Measurements from ENCODE around the gene GIPC1.
"Not testable (repeated sequence)": the region's sequence is repeated elsewhere in the genome, so short reads cannot be mapped to it uniquely, and the experiment has no call there.

Gene GIPC1

DNA sequence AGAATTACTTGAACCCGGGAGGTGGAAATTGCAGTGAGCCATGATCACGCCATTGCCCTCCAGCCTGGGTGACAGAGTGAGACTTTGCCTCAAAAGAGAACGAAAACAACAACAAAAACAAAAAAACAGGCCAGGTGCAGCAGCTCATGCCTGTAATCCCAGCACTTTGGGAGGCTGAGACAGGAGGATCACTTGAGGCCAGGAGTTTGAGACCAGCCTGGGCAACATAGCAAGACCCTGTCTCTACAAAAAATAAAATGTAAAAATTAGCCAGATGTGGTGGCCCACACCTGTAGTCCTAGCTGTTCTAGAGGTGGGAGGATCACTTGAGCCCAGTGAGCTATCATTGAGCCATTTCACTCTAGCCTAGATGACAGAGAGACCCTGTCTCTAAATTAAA lies 43.6 kb downstream of the GIPC1 start:
- H3K4me3 Mint-ChIP-seq; intact Hi-C loops (cut with micrococcal nuclease); H3K27me3 Mint-ChIP-seq; H3K4me1 Mint-ChIP-seq (ENCODE audit: low read depth); H3K9me3 Mint-ChIP-seq; H3K27ac Mint-ChIP-seq: not testable (repeated sequence)
- H3K36me3 Mint-ChIP-seq (ENCODE audit: low read depth) = peaks cover 97% of the 10 kb centered on the region

DNA sequence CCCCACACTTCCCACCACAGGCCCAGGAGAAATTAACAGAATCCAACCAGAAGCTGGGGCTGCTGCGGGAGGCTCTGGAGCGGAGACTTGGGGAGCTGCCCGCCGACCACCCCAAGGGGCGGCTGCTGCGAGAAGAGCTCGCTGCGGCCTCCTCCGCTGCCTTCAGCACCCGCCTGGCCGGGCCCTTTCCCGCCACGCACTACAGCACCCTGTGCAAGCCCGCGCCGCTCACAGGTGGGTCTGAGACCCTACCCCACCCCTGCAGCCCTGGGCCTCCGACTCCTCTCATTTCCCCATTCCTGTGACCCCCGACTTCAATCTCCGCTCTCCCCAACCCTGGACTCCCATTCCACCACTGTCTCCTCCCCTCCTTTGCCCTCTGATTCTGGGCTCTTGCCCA lies 45.1 kb downstream of the GIPC1 start:
- intact Hi-C loops (cut with micrococcal nuclease) = no loop called here
- no peak overlapping the region for H3K27ac Mint-ChIP-seq
- no peak overlapping the region for H3K4me3 Mint-ChIP-seq
- no peaks in the 10 kb centered on the region for H3K27me3 Mint-ChIP-seq
- H3K9me3 Mint-ChIP-seq = no peaks in the 10 kb centered on the region
- H3K4me1 Mint-ChIP-seq (ENCODE audit: low read depth) = peaks cover 7% of the 10 kb centered on the region
- peaks cover 100% of the 10 kb centered on the region for H3K36me3 Mint-ChIP-seq (ENCODE audit: low read depth)

DNA sequence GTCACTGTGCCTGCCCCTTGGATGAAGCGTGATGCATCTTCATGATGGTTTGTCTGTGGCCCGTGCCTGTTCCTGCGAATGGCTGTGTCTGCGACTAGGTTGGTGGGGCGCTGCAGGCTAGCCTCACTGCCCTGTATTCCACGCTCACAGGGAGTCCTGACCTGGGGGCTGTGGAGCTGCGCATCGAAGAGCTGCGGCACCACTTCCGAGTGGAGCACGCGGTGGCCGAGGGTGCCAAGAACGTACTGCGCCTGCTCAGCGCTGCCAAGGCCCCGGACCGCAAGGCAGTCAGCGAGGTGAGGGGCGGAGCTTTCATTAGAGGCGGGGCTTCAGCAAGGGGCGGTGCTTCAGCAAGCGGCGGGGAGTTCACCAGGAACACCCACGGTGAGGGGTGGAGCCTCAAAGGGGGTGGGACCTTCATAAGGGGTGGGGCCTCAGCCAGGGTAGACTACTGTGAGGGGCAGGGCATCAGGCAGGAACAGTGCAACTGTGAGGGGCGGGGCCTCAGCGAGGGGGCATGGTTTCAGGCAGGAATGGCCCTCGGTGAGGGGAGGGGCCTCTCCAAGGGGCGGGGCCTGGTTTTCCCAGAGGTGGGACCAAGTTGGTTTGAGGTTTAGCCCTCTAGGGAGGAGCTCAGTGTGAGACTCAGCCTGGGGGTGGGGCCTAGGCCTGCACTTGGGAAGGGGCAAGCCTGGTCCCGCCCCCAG lies 45.6 kb downstream of the GIPC1 start:
- Mint-ChIP-seq H3K9me3 (no peaks in the 10 kb centered on the region), H3K27me3 (no peaks in the 10 kb centered on the region), H3K4me3 (no peak overlapping the region), H3K27ac (no peak overlapping the region), H3K36me3 (ENCODE audit: low read depth) (peaks cover 100% of the 10 kb centered on the region), H3K4me1 (ENCODE audit: low read depth) (peaks cover 7% of the 10 kb centered on the region)
- intact Hi-C loops (cut with micrococcal nuclease) = no loop called here

DNA sequence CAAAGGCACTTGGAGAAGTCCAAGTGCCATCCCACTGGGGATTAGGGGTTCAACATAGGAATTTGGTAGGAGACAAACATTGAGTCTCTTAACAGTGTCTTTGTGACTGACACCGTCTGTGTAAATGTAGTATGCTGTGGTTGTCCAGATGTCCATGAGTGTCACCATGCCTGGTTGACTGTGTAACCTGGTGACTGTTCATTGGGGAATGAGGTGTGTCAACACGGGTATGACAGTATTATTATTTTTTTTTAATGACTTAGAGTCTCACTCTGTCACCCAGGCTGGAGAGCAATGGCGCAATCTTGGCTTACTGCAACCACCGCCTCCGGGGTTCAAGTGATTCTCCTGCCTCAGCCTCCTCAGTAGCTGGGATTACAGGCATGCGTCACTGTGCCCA lies 46.6 kb downstream of the GIPC1 start:
- Mint-ChIP-seq H3K36me3 (ENCODE audit: low read depth) (peaks cover 100% of the 10 kb centered on the region), H3K4me1 (ENCODE audit: low read depth) (peaks cover 7% of the 10 kb centered on the region), H3K4me3 (no peak overlapping the region), H3K27me3 (no peaks in the 10 kb centered on the region), H3K9me3 (no peaks in the 10 kb centered on the region), H3K27ac (no peak overlapping the region)
- intact Hi-C loops (cut with micrococcal nuclease) = no loop called here

DNA sequence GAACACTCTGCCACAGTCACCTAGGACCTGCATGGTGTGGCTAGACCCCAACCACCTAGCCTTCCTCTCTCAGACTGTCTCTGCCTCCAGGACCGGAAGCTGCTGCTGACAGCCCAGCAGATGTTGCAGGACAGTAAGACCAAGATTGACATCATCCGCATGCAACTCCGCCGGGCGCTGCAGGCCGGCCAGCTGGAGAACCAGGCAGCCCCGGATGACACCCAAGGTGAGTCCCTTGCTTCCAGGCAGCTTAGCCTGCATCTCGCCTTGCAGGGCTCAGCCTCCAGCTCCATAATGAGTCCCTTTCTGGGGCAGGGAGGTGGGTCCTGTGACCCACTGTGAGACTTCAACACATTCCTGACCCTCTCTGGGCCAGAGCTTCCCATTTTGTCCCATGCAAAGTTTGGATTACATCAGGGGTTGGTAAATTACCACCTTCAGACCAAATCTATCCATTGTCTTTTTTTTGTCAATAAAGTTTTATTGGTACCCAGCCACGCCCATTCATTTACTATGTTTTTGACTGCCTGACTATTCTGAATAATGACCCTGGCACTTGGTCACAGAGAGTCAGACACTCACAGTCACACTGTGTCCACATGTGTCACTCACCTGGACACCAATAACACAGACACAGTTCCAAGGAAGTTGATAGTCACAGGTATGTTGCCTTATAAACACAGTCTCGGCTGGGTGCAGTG lies 49.4 kb downstream of the GIPC1 start:
- H3K27ac Mint-ChIP-seq = no peak overlapping the region
- peaks cover 100% of the 10 kb centered on the region for H3K36me3 Mint-ChIP-seq (ENCODE audit: low read depth)
- peaks cover 10% of the 10 kb centered on the region for H3K4me1 Mint-ChIP-seq (ENCODE audit: low read depth)
- no peak overlapping the region for H3K4me3 Mint-ChIP-seq
- no peaks in the 10 kb centered on the region for H3K9me3 Mint-ChIP-seq
- no peaks in the 10 kb centered on the region for H3K27me3 Mint-ChIP-seq
- intact Hi-C loops (cut with micrococcal nuclease) = no loop called here

DNA sequence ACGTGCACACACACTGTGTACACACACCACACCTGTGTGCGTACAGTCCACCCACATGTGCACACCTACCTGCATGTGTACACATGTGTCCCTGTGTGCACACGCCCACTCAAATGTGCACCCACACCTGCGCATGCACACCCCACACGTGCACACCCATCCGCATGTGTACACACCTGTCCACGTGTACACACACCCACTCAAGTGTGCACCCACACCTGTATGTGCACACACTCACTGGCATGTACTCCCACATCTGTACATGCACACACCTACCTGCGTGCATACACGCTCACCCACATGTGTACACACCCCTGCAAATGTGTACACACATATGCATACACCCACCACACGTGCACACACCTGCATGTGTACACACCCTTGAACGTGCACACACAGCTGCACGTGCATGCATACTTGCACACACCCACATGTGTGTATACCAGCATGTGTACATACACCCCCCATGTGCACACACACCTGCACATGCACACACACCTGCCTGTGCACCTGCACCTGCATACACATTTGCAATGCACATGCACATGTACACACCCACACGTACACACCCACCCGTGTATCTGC lies 52.2 kb downstream of the GIPC1 start:
- no peaks in the 10 kb centered on the region for H3K27me3 Mint-ChIP-seq
- H3K4me1 Mint-ChIP-seq (ENCODE audit: low read depth) = peaks cover 31% of the 10 kb centered on the region
- intact Hi-C loops (cut with micrococcal nuclease) = no loop called here
- H3K9me3 Mint-ChIP-seq = no peaks in the 10 kb centered on the region
- H3K36me3 Mint-ChIP-seq (ENCODE audit: low read depth) = peaks cover 89% of the 10 kb centered on the region
- no peak overlapping the region for H3K4me3 Mint-ChIP-seq
- no peak overlapping the region for H3K27ac Mint-ChIP-seq

DNA sequence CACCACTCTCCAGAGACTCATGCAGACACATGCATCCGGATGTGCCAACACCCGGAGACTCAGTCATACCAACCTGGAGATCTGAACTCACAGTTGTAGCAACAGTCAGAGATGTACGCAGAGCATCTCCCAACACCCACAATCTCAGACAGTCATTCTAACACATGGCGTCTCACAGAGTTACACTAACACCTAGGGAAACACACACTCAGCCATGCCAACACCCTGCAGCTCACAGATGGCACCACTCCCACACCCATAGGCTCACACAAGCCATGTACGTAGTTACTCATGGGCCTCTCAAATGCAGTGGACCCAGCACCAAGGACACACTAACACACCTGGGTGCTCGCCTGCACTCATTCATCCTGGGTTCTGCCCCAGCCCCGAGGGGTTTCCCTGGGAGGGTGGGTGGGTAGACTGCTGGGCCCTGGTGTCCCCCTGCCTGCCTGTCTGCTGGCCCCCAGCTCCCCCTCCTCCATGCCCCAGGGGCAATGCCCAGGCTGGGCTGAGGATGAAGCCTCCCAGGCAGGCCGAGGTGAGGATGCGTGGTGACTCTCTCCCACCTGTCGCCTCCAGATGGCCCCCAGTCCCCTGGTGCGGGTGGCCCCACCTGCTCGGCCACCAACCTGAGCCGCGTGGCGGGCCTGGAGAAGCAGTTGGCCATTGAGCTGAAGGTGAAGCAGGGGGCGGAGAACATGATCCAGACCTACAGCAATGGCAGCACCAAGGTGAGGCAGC lies 52.9 kb downstream of the GIPC1 start:
- Mint-ChIP-seq H3K36me3 (ENCODE audit: low read depth) (peaks cover 82% of the 10 kb centered on the region), H3K9me3 (no peaks in the 10 kb centered on the region)
- intact Hi-C loops (cut with micrococcal nuclease) = no loop called here

DNA sequence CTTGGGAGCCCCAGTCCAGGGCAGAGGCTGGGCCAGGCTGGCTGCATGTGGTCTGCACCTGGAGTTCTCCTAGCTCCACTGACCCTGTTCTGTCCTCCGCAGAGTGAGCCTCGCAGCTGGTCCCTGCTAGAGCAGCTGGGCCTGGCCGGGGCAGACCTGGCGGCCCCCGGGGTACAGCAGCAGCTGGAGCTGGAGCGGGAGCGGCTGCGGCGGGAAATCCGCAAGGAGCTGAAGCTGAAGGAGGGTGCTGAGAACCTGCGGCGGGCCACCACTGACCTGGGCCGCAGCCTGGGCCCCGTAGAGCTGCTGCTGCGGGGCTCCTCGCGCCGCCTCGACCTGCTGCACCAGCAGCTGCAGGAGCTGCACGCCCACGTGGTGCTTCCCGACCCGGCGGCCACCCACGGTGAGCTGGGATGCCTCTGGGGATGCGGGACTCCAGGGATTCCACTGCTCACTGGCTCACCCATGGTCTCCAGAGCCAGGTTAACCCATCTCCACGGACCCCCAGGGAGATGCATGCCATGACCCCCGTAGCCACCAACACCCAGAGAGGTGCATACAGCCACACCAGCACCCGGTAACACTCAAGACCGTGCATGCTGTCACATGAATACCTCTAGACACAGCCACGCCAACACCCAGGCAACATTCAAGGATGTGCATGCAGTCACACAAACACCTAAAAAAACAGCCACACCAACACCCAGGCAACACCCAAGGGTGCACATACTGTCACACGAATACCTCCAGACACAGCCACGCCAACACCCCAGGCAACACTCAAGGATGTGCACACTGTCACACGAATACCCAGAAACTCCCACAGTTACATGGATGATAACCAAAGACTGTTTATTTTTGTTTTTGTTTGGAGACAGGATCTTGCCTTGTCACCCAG lies 54.6 kb downstream of the GIPC1 start:
- intact Hi-C loops (cut with micrococcal nuclease) = no loop called here
- H3K27me3 Mint-ChIP-seq = no peaks in the 10 kb centered on the region
- peak overlapping the region; percentile 95 for H3K4me3 Mint-ChIP-seq
- peaks cover 76% of the 10 kb centered on the region for H3K36me3 Mint-ChIP-seq (ENCODE audit: low read depth)
- H3K9me3 Mint-ChIP-seq = no peaks in the 10 kb centered on the region
- H3K27ac Mint-ChIP-seq = peak overlapping the region; percentile 92
- peaks cover 44% of the 10 kb centered on the region for H3K4me1 Mint-ChIP-seq (ENCODE audit: low read depth)

More for the DNA sequence above, 52.9 kb downstream of the GIPC1 start:
- H3K4me1 Mint-ChIP-seq (ENCODE audit: low read depth) = peaks cover 37% of the 10 kb centered on the region
- H3K27me3 Mint-ChIP-seq = no peaks in the 10 kb centered on the region
- H3K4me3 Mint-ChIP-seq = no peak overlapping the region
- no peak overlapping the region for H3K27ac Mint-ChIP-seq

DNA sequence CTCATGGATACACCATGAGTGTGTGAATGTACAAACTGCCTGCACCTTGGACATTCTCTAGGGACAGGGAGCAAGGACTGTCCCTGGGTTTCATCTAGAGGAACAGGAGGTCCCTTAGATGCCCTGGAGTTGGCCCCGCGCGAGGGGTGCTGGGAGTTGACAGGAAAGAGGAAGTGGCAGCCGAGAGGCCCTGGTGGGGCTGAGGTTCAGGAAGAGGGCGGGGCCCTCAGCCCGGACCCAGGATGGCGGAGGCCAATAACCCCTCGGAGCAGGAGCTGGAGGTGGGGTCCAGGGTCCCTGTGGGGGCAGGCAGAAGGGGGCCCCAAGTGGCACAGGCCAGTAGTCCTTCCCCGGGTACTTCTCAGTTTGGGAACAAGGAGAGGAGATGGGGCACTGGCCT lies 55.9 kb downstream of the GIPC1 start:
- Mint-ChIP-seq H3K4me3 (peak overlapping the region; percentile 95), H3K9me3 (no peaks in the 10 kb centered on the region), H3K4me1 (ENCODE audit: low read depth) (peaks cover 49% of the 10 kb centered on the region), H3K36me3 (ENCODE audit: low read depth) (peaks cover 73% of the 10 kb centered on the region), H3K27ac (peak overlapping the region; percentile 92), H3K27me3 (no peaks in the 10 kb centered on the region)
- intact Hi-C loops (cut with micrococcal nuclease) = no loop called here

DNA sequence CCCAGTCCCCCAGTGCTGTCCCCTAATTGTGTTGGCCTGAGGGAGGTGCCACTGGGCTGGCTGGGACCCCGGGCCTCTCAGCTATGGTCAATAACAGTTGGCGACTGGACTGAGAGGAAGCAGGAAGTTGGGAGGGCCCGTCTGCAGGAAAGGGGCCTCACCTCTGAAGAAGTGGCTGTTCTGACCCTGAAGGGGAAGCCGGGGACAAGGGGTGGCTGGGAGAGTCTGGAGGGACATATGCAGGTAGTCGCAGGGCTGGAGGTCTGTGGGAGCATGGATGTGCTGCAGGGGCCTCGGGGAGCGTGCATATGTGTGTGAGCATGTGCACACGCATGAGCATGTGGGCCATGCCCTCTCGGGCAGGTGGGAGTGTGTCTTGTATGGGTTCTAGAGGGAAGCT lies 56.9 kb downstream of the GIPC1 start:
- peak overlapping the region; percentile 2 for H3K4me3 Mint-ChIP-seq

DNA sequence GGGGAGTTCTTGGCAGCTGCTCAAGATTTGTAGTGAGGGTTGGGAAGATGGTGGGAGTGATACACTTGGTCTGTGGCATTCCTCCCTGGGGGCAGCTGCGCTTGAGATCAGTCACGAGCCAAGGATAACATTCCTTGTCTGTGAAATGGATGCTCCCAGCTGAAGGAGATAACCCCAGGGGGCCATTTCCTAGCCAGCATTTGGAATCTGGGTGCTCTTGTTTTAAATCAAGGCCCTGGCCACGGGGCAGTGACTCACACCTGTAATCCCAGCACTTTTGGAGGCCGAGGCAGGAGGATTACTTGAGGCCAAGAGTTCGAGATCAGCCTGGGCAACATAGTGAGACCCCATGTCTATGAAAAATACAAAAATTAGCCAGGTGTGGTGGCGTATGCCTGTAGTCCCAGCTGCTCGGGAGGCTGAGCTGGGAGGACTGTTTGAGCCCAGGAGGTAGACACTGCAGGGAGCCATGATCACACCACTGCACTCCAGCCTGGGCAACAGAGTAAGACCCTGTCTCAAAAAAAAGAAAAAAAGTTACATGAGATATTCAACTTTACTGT lies 58.3 kb downstream of the GIPC1 start:
- no peak overlapping the region for H3K27ac Mint-ChIP-seq

More for the DNA sequence above, 56.9 kb downstream of the GIPC1 start:
- H3K27ac Mint-ChIP-seq = peak overlapping the region; percentile 92
- H3K36me3 Mint-ChIP-seq (ENCODE audit: low read depth) = peaks cover 64% of the 10 kb centered on the region
- intact Hi-C loops (cut with micrococcal nuclease) = no loop called here
- no peaks in the 10 kb centered on the region for H3K9me3 Mint-ChIP-seq
- no peaks in the 10 kb centered on the region for H3K27me3 Mint-ChIP-seq
- peaks cover 59% of the 10 kb centered on the region for H3K4me1 Mint-ChIP-seq (ENCODE audit: low read depth)

DNA sequence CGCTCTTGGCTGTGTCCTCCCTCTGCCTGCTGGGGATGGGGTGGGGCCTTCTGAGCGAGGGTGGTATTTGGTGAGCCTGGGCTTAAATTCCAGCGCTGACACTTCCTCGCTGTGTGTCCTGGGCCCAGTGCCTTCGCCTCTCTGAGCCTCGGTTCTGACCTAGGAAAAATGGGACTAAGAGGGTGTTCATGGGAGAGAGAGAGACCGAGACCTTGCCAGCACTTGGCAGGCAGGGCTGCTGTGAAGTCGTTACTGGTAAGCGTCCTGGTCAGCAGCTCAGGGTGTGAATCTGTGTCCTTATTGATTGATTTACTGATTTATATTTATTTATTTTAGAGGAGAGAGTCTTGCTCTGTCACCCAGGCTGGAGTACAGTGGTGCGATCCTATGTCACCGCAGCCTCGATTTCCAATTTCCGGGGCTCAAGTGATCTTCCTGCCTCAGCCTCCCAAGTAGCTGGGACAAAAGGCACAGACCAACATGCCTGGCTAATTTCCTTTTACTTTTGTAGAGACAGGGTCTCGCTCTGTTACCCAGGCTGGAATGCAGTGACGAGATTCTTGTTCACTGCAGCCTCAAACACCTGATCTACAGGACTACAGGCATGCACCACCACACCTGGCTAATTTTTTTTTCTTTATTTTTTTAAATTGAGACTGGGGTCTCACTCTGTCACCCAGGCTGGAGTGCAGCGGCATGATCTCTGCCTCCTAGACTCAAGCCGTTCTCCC lies 60.4 kb downstream of the GIPC1 start:
- intact Hi-C loops (cut with micrococcal nuclease) = no loop called here
- Mint-ChIP-seq H3K4me3 (peak overlapping the region; percentile 33), H3K4me1 (ENCODE audit: low read depth) (peaks cover 62% of the 10 kb centered on the region), H3K9me3 (no peaks in the 10 kb centered on the region), H3K36me3 (ENCODE audit: low read depth) (peaks cover 29% of the 10 kb centered on the region), H3K27ac (peak overlapping the region; percentile 28), H3K27me3 (peaks cover 20% of the 10 kb centered on the region)

More for the DNA sequence above, 58.3 kb downstream of the GIPC1 start:
- no peak overlapping the region for H3K4me3 Mint-ChIP-seq
- H3K4me1 Mint-ChIP-seq (ENCODE audit: low read depth) = peaks cover 65% of the 10 kb centered on the region
- H3K27me3 Mint-ChIP-seq = no peaks in the 10 kb centered on the region
- H3K36me3 Mint-ChIP-seq (ENCODE audit: low read depth) = peaks cover 50% of the 10 kb centered on the region
- intact Hi-C loops (cut with micrococcal nuclease) = no loop called here
- no peaks in the 10 kb centered on the region for H3K9me3 Mint-ChIP-seq

Measured in dendritic cell treated with granulocyte-macrophage colony-stimulating factor and Interleukin-4, amounts not matched to agents 40 ng/mL and 50 ng/mL, for 4 days (primary cell).